SIG-M5 (cell line): ENCODE results near the gene CNTN4.

Source experiments
- DNase-seq: peaks from one replicate; lab custom pipeline; 2025; lab: John Stamatoyannopoulos, UW

Gene CNTN4

DNA sequence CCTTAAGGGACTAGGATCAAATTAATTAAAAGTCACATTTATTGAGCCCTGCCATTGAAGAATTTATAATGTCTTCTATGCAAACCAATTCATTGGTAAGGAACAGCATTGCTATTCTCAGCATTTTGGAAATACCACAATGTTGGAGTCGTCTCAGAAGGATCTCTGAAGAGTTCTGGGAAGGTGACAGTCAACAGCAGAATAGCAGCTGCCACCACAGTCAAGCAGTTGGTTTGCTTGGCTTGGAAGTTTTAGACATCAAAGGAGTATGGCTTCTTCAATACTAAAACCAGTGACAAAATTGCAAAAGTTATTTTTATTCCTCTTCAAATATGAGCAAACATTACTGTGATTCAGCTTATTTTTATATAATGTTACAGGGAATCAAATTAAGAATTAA is 167.9 kb downstream of the CNTN4 start:
- DNase-seq: no peak

DNA sequence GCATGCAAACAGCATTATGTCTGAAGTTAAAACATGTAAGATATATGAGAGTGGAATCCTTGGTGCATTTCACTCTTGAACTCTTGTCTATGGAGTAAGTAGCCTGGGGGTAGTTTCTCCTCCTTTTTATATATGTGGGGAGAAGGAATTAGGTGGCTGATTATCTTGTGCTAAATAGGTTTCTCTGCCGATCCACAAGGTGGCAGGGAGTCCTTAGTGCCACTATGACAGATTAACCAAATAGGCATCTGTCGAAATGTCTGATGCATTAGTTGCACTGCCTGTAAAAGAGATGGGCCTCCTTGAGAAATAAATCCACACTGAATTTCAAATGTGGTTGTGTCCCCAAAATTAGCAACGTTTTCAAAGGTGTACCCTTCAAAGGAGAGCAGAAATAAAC is 170.1 kb downstream of the CNTN4 start:
- no peak for DNase-seq

DNA sequence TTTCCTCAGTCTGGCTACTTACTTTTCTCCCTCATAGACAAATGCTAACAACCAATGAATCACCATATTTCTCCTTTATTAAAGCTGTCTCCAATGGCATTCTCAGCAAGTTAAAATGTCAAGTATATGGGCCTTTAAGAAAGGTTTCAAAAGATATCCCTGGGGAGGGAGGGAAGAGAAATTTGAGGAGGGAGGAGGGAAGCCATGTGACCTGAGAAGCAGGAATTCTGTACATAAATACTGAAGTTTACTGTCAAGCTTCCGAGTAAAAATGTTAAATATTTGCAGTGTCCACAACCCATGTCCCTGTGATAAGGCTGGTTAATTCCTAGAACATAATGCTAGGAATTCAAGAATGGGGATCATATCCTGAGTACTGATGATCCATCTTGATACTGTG is 175.9 kb downstream of the CNTN4 start:
- DNase-seq: no peak

DNA sequence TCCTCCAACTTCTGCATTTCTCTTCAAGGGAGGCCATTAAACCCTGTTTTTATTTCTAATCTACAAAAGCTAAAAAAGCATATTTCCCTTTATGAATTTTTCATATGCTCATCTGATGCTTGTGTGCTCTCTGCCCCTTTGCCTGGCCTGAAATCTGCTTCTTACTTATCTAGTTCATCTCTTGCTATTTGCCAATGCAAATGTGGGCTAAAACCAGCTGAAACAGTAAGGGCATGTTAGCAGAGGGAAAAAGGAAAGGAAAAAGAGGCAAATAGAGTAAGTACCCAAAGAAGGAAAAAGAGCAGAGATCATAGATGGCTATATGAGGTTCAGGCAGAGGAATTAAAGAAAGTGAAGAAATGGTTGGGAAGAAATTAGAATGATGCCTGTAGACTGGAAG is 185.2 kb downstream of the CNTN4 start:
- no peak for DNase-seq

DNA sequence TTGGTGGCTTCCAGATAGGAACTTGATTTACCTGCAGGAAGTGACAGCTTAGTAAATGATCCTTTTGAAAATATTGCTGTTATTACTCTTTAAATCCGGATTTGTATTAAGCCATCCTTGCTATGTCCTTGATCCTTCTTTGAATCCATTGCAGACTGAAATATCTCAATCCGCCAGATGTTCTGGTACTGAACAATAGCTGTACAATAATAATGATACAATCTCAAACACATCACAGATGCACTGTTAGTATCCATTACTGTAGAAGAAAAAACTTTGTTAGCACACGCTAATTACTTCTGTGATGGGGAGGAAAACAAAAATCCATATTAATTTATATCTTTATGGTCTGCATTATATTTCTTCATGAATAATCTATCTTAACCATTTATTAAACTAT is 202.3 kb downstream of the CNTN4 start:
- no peak for DNase-seq

DNA sequence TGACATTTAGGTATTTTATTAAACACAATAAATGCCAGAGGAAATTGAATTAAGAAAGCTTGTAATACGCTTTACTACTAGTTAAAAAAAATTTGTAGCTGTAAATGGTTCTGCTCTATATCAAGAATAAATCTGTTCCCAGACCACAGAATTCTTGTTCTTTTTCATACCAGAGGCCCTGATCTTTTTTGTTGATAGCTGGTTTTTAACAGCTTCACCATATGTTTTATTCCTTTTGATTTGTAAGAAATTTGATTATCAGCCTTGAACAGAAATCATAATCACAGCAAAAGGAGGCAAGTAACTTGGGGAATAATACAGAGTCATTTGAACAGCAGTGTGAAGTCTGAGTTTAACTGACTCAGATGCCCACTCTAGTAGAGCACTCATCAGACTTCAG is 202.7 kb downstream of the CNTN4 start:
- no peak for DNase-seq

DNA sequence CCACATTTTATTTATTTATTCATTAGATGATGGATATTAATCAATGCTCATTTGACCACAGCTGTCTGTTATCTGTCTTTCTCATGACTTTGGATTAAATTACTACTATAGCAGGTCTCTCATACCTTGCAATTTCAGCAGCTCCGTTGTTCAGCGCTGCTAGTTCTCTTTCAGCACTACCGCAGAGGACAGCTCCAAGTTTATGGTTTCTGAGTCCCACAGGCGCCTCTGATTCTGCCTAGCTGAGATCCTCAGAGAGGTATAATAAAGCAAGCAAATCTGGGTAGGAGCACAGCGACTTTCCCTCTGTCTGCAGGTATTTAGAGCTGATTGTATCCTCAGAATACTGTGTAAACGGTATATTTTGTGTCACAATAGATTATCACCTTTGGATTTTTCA is 204.9 kb downstream of the CNTN4 start:
- DNase-seq: no peak

DNA sequence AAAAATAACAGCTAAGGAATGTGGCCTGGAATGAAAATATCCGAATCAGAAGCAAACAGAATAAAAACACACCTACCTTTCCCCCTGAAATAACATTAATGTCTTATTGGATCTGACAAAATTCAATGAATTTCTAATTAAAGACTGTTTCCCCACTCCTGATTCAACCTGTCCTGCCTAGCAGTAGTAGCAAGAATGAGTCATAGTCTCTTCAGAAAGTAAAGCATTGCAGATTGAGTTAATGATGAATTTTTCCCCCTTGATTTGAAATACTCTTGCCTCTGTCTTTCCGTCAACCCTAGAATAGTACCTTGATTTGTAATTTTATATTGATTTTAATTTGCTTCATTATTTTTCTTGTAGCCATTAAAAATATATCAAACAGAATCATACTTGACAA is 212.4 kb downstream of the CNTN4 start:
- DNase-seq: no peak

DNA sequence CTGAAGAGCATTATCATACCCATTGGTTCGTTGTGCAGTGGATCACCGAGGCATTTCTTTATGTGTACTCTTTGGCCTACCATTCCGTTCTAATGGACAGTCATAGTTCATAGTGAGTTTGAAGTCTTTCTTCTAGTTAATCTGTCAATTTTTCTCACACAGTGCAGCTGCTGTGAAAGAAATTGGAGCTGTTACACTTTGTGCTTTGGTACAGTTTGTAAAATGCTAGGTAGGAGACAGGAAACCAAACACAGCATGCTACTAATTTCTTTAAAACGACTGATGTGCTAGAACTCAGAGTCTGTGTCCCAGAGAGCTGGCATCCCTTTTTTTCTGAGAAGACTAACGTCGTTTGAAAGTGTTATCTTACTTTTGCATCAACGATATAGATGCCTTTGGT is 218.9 kb downstream of the CNTN4 start:
- no peak for DNase-seq

DNA sequence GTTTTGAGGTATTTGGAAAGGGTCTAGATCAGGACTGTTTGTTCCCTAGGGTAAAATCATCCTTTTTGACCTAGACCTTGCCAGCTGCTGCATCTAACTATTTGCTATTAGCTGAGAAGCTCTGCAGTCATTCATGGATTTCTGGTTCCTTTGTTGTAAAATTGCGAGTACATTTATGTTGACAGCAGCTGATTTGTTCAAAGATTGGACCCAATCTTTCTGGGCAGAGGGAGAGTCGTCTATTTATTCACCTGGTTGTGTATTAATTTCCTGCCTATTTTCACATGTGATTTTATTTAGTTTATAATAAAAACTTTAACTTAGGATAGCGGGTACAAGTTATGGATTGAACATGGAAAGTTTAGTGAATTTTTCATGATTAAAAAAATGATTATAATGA is 236.3 kb downstream of the CNTN4 start:
- no peak for DNase-seq

DNA sequence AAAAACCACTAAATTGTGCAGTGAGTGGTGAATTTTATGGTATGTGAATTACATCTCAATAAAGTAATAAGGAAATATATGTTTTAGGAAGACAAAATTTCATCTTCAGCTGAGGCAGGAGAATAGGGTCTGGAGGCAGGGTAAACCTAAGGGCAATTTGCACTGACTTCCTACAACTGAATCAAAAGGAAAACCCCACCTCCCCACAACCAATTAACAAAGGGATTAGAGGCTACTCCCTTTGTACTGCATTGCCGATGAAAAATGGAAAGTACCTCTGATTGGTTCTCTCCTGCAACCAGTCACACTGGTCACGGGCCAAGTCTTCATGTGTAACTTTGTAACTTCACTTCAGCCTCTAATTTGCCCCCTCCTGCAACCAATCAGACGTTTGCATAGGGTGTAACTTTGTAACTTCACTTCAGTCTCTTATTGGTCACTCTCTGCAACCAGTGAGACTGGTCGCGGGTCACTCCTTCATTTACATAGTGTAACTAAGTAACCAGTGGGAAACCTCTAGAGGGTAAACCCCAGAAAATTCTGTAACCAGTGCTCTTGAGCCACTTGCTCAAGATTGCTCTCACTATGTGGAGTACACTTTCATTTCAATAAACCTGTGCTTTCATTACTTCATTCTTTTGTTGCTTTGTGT is 244.5 kb downstream of the CNTN4 start:
- no peak for DNase-seq

DNA sequence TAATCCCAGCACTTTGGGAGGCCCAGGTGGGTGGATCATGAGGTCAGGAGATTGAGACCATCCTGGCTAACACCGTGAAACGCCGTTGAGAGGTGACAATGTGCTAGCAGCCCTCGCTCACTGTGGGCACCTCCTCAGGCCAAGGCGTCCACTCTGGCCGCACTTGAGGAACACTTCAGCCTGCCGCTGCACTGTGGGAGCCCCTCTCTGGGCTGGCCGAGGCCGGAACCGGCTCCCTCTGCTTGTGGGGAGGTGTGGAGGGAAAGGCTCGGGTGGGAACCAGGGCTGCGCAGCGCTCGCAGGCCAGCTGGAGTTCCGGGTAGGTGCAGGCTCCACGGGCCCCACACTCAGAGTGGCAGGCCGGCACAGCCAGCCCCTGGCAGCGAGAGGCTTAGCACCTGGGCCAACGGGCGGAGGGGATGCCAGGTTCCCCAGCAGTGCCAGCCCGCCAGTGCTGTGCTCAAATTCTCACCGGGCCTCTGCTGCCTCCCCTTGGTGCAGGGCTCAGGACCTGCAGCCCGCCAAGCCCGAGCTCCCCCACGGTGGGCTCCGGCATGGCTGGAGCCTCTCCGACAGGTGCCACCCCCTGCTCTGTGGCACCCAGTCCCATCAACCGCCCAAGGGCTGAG is 253.6 kb downstream of the CNTN4 start:
- no peak for DNase-seq

DNA sequence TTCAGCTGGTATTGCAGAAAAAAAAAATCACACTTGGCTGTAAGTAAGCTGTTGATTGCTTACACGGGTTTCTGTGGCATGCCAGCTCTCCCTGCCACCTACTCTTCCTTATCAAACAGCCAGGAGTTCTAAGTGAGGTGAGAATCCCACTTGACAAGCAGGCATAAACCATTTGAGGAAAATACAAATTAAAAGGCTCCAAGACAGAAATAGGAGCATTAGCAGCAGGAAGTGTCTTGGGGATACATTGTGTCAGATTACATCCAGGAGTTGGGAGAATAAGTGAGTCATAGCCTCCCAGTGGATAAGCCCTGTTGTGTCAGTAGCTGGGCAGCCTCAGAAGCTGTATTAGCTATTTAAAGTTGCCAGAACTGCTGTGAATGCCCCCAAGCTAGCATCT is 256.0 kb downstream of the CNTN4 start:
- no peak for DNase-seq

DNA sequence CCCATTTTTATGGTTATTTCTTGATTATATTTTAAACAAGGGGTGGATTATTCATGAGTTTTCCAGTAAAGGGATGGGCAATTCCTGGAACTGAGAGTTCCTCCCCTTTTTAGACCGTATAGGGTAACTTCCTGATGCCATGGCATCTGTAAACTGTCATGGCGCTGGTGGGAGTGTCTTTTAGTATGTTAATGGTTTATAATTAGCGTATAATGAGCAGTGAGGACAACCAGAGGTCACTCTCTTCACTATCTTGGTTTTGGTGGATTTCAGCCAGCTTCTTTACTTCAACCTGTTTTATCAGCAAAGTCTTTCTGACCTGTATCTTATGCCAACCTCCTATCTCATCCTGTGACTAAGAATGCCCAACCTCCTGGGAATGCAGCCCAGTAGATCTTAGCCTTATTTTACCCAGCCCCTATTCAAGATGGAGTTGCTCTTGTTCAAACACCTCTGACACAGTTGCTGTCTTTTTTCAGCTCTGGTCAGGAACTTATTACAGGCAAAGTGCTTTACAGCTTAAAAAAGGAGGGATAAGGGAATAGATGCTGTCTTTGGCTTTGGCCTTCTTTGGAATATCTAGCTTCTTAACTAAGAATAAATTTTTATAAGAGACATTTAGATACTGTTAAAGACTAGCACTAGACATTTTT is 257.8 kb downstream of the CNTN4 start:
- no peak for DNase-seq

DNA sequence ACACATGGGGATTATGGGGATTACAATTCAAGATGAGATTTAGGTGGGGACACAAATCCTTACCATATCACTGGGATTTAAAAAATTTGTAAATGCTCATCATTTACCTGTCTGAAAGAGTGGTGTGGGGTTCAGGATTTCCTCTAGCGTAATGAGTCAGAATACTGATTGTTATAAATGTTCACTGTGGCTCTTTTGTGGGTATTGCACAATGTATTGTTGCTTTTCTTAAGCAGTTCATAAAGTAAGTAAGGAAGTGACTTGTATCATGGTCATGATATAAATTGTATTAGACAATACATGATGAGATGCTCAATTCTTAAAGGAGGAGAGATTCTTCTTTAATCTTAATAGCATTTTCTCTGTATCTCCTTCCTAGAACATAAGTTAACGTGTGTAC is 262.1 kb downstream of the CNTN4 start:
- no peak for DNase-seq

DNA sequence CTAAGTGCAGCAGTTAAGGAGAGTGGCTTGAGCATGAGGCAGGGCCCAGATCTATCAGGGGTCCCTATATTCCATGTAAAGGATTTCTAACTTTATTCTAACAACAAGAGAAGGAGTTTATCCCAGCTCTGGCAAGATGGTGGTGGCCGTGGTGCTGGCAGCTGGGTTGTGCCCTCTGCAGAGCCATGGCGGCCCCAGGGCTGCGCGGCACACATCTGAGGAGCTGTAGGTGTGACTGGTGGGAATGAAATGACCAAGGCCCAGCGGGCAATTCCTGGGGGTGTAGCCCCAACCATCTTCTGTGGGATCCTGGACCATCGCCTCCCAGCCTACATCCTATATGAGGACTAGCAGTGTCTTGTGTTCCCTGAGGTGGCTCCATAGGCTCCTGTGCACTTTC is 263.5 kb downstream of the CNTN4 start:
- no peak for DNase-seq

DNA sequence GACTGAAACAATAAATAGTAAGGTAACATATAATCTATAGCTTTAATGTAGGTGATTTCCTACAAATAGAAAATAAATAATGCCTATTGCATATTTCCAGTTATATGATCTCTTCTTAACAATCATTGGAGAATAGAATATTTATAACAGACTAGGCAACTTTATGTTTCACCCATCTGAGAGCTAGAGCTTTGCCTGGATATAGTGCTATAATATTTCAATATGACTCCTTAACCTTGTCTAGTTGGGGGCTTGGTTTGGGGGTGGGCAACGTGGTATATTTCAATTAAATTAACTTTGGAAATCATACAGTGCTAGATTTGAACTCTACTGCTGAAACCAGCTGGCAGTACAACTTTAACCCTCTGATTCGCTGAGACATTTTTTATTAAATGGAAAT is 265.2 kb downstream of the CNTN4 start:
- DNase-seq: no peak

DNA sequence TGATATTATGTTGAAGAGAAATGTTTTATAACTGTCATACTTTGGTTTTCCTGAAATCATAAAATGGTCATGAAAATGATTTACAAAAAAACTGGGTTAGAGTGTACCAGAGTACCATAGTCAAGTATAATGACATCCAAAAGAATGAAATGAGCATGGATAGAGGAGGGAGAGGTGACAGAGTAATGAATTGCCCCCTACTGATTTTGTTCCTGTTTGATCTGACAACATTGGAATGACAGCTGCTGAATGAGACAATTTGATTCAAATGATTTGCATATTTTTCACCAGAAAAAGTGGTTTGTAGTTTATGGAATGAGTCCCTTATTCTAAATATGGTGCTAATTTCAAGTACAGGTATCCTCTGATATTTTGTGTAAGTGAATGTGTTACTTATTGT is 271.7 kb downstream of the CNTN4 start:
- DNase-seq: no peak

DNA sequence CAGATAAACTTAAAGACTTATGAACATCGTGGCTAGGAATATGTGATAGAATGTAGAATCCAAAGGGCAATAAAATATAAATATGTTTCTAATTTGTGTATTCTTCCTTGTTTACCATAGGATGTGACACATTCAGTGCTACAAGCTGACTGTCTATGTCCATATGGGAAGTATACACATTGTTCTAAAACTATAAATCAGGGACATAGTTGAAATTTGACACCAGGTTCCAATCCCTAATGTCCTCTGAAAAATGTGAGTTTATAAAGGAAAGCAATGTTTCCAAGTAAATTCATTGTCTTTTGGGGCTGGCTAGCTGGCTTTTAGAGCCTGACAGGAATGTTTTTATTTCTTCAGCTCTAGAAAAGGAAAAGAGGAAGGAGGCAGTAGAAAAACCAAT is 273.6 kb downstream of the CNTN4 start:
- DNase-seq: no peak

DNA sequence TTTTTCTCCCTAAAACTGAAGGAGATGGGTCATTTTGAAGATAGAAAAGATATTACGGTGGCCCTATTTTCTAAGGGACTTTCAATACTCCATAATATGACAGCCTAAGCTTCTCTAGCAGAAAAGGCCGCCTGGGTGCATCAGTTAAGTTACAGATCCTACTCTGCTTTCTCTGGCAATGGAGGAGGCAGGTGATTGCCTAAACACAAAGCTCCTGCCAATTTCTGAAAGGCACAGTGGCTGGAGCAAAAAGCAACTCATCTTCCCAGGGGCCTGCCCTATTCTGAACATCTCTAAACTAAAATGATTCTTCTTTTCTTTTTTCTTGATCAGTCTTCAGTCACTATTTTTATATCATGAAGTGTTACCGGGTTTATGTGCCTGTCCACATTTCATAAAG is 276.7 kb downstream of the CNTN4 start:
- DNase-seq: no peak

DNA sequence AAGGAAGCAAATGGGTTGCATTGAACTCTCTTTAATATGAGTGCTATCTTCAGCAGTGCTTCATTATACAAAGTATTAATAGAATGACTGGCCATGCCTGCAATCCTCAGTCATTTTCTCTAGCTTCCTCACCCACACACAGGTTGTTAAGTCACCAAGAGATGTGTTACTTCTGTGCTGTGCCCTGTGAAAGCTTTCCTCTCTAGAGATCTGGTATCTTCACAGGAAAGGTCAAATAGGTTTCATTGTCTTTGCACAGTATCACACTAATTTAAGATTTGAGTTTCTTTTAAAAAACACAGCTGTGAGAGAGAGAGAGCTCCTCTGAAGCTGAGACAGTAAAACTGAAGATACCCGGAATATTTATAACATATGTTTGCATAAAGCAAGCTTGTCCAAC is 278.6 kb downstream of the CNTN4 start:
- DNase-seq: no peak

DNA sequence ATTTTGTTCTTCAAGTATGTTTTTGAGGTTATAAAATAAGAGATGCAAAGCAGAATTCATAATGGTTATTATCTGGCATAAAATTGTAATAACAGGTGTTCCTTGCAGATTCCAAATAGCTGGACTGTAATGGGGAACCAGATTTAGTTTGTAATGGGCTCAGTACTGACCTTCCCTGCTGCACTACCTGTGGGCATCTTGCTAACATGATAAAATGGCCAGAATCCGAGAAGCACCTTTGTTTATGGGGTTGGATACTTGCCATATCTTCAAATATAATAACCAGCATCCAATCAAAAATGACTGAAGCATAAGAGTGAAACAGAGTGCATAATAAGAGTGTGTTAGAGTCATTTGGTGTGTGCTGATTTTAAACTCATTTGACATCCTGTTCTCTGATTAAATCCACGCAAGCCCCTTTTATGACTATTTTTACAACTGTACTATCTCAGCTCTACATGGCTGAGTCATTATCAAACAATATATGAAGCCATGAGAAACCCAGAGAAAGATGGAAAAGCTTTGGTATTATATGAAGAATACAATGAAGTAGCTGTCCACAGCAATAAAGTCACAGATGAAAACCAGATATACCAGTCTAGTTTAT is 292.4 kb downstream of the CNTN4 start:
- DNase-seq: no peak

DNA sequence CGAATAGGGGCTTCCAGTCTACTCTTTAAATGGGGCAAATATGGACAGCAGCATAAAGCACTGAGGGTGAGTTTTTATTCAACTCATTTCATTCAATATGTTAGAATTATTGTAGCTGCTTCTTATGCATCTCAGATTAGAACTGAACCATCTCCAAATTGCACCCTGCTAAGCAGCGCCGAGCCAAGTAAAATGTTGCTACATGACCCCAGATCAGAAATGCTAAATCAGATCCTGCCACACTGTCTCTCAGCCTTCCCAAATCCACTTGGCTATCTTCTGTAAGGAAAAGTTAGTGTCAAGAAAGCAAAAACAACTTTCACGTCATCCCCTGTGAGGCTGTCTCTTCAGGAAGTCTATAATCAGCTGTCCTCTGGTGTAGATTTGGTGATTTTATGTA is 293.2 kb downstream of the CNTN4 start:
- DNase-seq: no peak
